ENCODE data around the gene CHCHD3. TPM values are rescaled to one million over a fixed set of nuclear protein-coding genes. Genes with fewer than 3 reads are reported as not detected.

Gene CHCHD3
- total RNA-seq, 1 experiment from 2014 or later, result 89.9 TPM

DNA sequence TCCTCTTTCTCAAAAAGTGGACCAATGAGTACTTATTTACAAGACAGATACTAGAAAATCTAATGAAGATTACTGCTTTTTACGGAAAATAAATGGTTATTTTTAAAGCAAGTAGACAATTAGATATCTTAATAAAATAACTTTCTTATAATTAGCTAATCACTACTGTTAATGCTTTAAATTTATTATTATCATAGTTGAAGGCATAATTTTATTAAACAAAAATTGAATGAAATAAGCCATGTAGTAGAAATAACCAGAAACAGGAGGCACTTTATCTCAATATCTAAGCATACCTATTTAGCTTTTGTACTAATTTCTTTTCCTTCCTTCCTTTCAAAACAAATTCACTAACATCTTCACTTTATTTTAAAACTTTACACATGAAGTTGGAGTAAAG, 134.9 kb downstream of the CHCHD3 start:
- TF ChIP-seq CTCF (IDR thresholded peaks at IDR 0.05; ENCODE audit: unreplicated experiment), result no peak
- Mint-ChIP-seq H3K27me3 (ENCODE audit: unreplicated experiment) (no peaks in the 10 kb centered on the region), H3K27ac (ENCODE audit: unreplicated experiment) (no peak overlapping the region), H3K4me3 (ENCODE audit: low read depth, unreplicated experiment) (no peak overlapping the region), H3K9me3 (ENCODE audit: low read depth, unreplicated experiment) (no peaks in the 10 kb centered on the region), H3K36me3 (ENCODE audit: insufficient read depth, unreplicated experiment) (no peaks in the 10 kb centered on the region), H3K4me1 (ENCODE audit: low read depth, unreplicated experiment) (no peaks in the 10 kb centered on the region)
- DNase-seq, result no peak
- intact Hi-C loops (cut with micrococcal nuclease; ENCODE audit: unreplicated experiment), result no loop called here
- no TSS peak for BruUV-seq (replicated peaks)
- CTCF ChIA-PET, result no interaction called here

DNA sequence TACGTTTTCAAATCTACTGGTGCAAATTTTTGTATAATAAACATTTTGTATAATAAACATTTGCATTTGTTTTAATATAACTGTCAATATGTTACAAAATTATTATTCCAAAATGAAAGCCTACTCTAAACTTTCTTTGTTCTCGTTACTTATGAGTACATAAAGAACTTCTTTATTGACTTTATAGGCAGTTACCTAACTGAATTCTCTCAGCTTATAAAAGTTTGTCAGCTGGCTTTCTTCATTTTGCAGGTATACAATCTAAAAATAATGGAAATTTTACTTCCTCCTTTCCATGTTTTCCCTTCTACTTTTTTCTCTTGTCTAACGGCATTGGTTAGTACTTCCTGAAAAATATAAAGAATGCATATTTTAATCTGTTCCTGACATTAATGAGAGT, 137.1 kb downstream of the CHCHD3 start:
- no peak for TF ChIP-seq CTCF (IDR thresholded peaks at IDR 0.05; ENCODE audit: unreplicated experiment)
- Mint-ChIP-seq H3K9me3 (ENCODE audit: low read depth, unreplicated experiment) (no peaks in the 10 kb centered on the region), H3K4me1 (ENCODE audit: low read depth, unreplicated experiment) (no peaks in the 10 kb centered on the region), H3K27ac (ENCODE audit: unreplicated experiment) (no peak overlapping the region), H3K36me3 (ENCODE audit: insufficient read depth, unreplicated experiment) (no peaks in the 10 kb centered on the region), H3K4me3 (ENCODE audit: low read depth, unreplicated experiment) (no peak overlapping the region), H3K27me3 (ENCODE audit: unreplicated experiment) (no peaks in the 10 kb centered on the region)
- no TSS peak for BruUV-seq (replicated peaks)
- intact Hi-C loops (cut with micrococcal nuclease; ENCODE audit: unreplicated experiment), result no loop called here
- no peak for DNase-seq
- CTCF ChIA-PET, result no interaction called here

DNA sequence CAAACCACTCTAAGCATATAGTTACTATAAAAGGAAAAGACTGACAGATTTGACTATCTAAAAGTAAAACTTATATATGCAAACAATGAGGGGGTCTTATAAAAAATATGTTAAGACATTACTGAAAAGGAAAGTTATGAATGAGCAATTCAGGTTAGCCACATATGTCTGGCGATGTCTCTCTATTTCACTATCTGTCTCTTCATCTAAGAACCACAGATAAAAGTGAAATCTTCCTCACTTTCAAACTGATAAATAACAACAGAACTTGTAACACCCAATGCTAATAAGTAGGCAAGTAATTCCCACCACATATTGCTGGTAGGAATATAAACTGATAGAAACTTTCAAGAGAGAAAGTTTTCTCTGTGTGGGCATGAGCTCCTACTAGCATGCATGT, 138.2 kb downstream of the CHCHD3 start:
- H3K4me3 Mint-ChIP-seq (ENCODE audit: low read depth, unreplicated experiment), result no peak overlapping the region
- DNase-seq, result no peak
- no peaks in the 10 kb centered on the region for H3K36me3 Mint-ChIP-seq (ENCODE audit: insufficient read depth, unreplicated experiment)
- no peaks in the 10 kb centered on the region for H3K9me3 Mint-ChIP-seq (ENCODE audit: low read depth, unreplicated experiment)
- CTCF ChIA-PET, result no interaction called here
- TF ChIP-seq CTCF (IDR thresholded peaks at IDR 0.05; ENCODE audit: unreplicated experiment), result no peak
- H3K4me1 Mint-ChIP-seq (ENCODE audit: low read depth, unreplicated experiment), result no peaks in the 10 kb centered on the region
- H3K27ac Mint-ChIP-seq (ENCODE audit: unreplicated experiment), result no peak overlapping the region
- no TSS peak for BruUV-seq (replicated peaks)
- no peaks in the 10 kb centered on the region for H3K27me3 Mint-ChIP-seq (ENCODE audit: unreplicated experiment)
- intact Hi-C loops (cut with micrococcal nuclease; ENCODE audit: unreplicated experiment), result no loop called here

- Mint-ChIP-seq H3K27ac (ENCODE audit: unreplicated experiment) (no peak overlapping the region), H3K27me3 (ENCODE audit: unreplicated experiment) (no peaks in the 10 kb centered on the region), H3K4me1 (ENCODE audit: low read depth, unreplicated experiment) (no peaks in the 10 kb centered on the region), H3K36me3 (ENCODE audit: insufficient read depth, unreplicated experiment) (no peaks in the 10 kb centered on the region), H3K4me3 (ENCODE audit: low read depth, unreplicated experiment) (no peak overlapping the region), H3K9me3 (ENCODE audit: low read depth, unreplicated experiment) (no peaks in the 10 kb centered on the region)
- CTCF ChIA-PET, result no interaction called here
- DNase-seq, result no peak
- intact Hi-C loops (cut with micrococcal nuclease; ENCODE audit: unreplicated experiment), result no loop called here
- no TSS peak for BruUV-seq (replicated peaks)
- no peak for TF ChIP-seq CTCF (IDR thresholded peaks at IDR 0.05; ENCODE audit: unreplicated experiment)
Observed at GRCh38 chr7:132942701-132943100, 139.2 kb downstream of the CHCHD3 start.

GRCh38 chr7:132941905-132942304, 140.0 kb downstream of the CHCHD3 start:
- TF ChIP-seq CTCF (IDR thresholded peaks at IDR 0.05; ENCODE audit: unreplicated experiment), result no peak
- Mint-ChIP-seq H3K36me3 (ENCODE audit: insufficient read depth, unreplicated experiment) (no peaks in the 10 kb centered on the region), H3K9me3 (ENCODE audit: low read depth, unreplicated experiment) (no peaks in the 10 kb centered on the region), H3K27ac (ENCODE audit: unreplicated experiment) (no peak overlapping the region), H3K27me3 (ENCODE audit: unreplicated experiment) (no peaks in the 10 kb centered on the region), H3K4me1 (ENCODE audit: low read depth, unreplicated experiment) (no peaks in the 10 kb centered on the region), H3K4me3 (ENCODE audit: low read depth, unreplicated experiment) (no peak overlapping the region)
- CTCF ChIA-PET, result no interaction called here
- no TSS peak for BruUV-seq (replicated peaks)
- DNase-seq, result no peak
- intact Hi-C loops (cut with micrococcal nuclease; ENCODE audit: unreplicated experiment), result no loop called here

All from Calu3 (cell line).